ENCODE results near the gene TNFRSF1A.

TNFRSF1A gene

DNA sequence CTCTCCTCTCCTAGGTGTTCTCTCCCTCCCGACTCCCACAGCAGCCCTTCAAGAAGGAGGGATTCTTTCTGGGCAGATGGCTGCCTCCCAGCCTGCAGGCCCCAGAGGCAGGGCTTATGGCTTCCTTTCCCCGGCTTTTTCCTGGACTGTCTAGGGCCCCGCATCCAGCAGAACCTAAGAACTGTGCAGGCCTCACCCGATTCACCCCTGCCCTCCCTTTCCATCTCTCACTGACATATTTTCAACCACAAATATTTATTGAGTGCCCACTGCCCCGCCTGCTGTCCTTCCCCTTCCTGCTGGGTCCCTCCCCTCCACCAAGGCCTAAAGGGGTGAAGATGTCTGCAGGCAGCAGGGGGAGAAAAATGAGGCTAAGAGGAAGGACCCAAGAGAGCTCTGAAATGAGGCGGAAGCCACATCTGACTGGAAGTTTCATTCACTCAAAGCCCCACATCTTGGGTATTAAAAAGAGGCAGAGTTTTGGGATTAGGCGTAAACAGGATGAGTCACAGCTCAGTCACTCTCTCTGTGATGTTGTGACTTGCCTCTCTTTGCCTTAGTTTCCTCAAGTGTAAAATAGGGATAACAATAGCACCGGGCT lies 30.6 kb upstream of the TNFRSF1A start:
- Histone ChIP-seq H3K9me3 (replicated peaks in 1 of 11) (no peaks in the 10 kb centered on the region), H3K27me3 (peaks cover 0 to 24% (median 18%) of the 10 kb centered on the region in 11 experiments; a peak in 14 of 22 replicates), H3K4me1 (peaks cover 78 to 98% (median 84%) of the 10 kb centered on the region in 10 experiments), H3K9ac (peak overlapping the region in 10 of 11 experiments; percentile 24 to 69 (median 56); a peak in 18 of 22 replicates), H4K20me1 (no peaks in the 10 kb centered on the region), H3K27ac (peak overlapping the region; percentile 37 to 77 (median 61); a peak in 18 of 22 replicates), H3K4me3 (peak overlapping the region in 3 of 10 experiments; percentile 5 to 30 (median 11); a peak in 2 of 20 replicates), H3K36me3 (no peaks in the 10 kb centered on the region), H3K4me2 (peak overlapping the region; percentile 68 to 96 (median 84))
- TF ChIP-seq Cebpa-rat (IDR thresholded peaks at IDR 0.05) = no peak

- peak overlapping the region in 8 of 11 experiments; percentile 19 to 77 (median 60); a peak in 13 of 22 replicates for H3K27ac ChIP-seq
- TF ChIP-seq Cebpa-rat (IDR thresholded peaks at IDR 0.05) = no peak
- H3K4me3 ChIP-seq = no peak overlapping the region
- H3K27me3 ChIP-seq = peaks cover 0 to 10% (median 5%) of the 10 kb centered on the region in 11 experiments; a peak in 12 of 22 replicates
- H3K9me3 ChIP-seq (replicated peaks in 1 of 11) = no peaks in the 10 kb centered on the region
- H4K20me1 ChIP-seq = no peaks in the 10 kb centered on the region
- peak overlapping the region; percentile 73 to 96 (median 84) for H3K4me2 ChIP-seq
- H3K4me1 ChIP-seq = peaks cover 70 to 93% (median 77%) of the 10 kb centered on the region in 10 experiments
- H3K36me3 ChIP-seq = no peaks in the 10 kb centered on the region
- H3K9ac ChIP-seq = peak overlapping the region in 6 of 11 experiments; percentile 22 to 67 (median 34); a peak in 6 of 22 replicates
Observed at GRCh38 chr12:6370994-6371754, 29.3 kb upstream of the TNFRSF1A start.

- H3K4me3 ChIP-seq = no peak overlapping the region
- H3K9ac ChIP-seq = peak overlapping the region in 4 of 11 experiments; percentile 12 to 37 (median 29); a peak in 5 of 22 replicates
- H3K4me1 ChIP-seq = peaks cover 64 to 87% (median 71%) of the 10 kb centered on the region in 10 experiments
- peak overlapping the region; percentile 48 to 83 (median 71) for H3K4me2 ChIP-seq
- H3K9me3 ChIP-seq (replicated peaks in 1 of 11) = no peaks in the 10 kb centered on the region
- no peak for TF ChIP-seq Cebpa-rat (IDR thresholded peaks at IDR 0.05)
- H3K27me3 ChIP-seq = peaks cover 0 to 4% (median 0%) of the 10 kb centered on the region in 11 experiments; a peak in 5 of 22 replicates
- H3K36me3 ChIP-seq = no peaks in the 10 kb centered on the region
- peak overlapping the region in 8 of 11 experiments; percentile 1 to 57 (median 30); a peak in 11 of 22 replicates for H3K27ac ChIP-seq
- H4K20me1 ChIP-seq = no peaks in the 10 kb centered on the region
Observed at GRCh38 chr12:6370576-6370935, 28.7 kb upstream of the TNFRSF1A start.

- Histone ChIP-seq H3K4me3 (no peak overlapping the region), H3K27me3 (no peaks in the 10 kb centered on the region), H3K4me2 (peak overlapping the region; percentile 48 to 83 (median 71)), H3K9ac (peak overlapping the region in 3 of 11 experiments; percentile 12 to 37 (median 36); a peak in 3 of 22 replicates), H3K9me3 (replicated peaks in 1 of 11) (no peaks in the 10 kb centered on the region), H3K27ac (peak overlapping the region in 6 of 11 experiments; percentile 15 to 57 (median 39); a peak in 7 of 22 replicates), H3K36me3 (no peaks in the 10 kb centered on the region), H3K4me1 (peaks cover 61 to 82% (median 68%) of the 10 kb centered on the region in 10 experiments), H4K20me1 (no peaks in the 10 kb centered on the region)
- no peak for TF ChIP-seq Cebpa-rat (IDR thresholded peaks at IDR 0.05)
Observed at GRCh38 chr12:6369916-6370575, 28.2 kb upstream of the TNFRSF1A start.

DNA sequence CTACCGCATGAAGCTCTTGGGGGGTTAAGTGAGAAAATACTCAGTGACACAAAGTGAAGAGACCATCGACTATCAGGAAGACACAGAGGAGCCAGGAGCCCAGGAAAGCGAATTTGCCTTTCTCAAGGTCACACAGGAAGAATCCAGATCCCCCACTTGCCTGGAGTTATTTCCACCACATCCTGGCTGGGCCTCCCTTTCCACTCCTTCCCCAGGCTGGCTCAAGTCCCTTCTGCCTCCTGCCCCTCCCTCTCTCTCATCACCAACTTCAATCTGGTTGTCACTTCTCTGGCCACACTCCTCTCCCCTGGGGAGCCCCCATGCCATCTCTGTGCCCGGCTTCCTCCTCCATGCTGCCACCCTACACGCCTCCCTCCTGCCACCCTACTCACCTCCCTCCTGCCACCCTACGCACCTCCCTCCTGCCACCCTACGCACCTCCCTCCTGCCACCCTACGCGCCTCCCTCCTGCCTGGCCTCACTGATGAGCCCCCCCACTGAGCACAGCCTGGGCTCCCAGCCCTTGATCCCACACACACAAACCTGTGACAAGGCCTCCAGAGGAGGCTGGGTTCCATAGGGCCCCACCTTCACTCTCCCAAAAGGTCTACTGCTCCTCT lies 27.1 kb upstream of the TNFRSF1A start:
- peak overlapping the region in 10 of 11 experiments; percentile 41 to 73 (median 56); a peak in 18 of 22 replicates for H3K27ac ChIP-seq
- no peak overlapping the region for H3K4me3 ChIP-seq
- peaks cover 61 to 78% (median 68%) of the 10 kb centered on the region in 10 experiments for H3K4me1 ChIP-seq
- H3K4me2 ChIP-seq = peak overlapping the region; percentile 38 to 79 (median 68)
- H3K9me3 ChIP-seq (replicated peaks in 1 of 11) = no peaks in the 10 kb centered on the region
- TF ChIP-seq Cebpa-rat (IDR thresholded peaks at IDR 0.05) = no peak
- H3K36me3 ChIP-seq = no peaks in the 10 kb centered on the region
- H4K20me1 ChIP-seq = no peaks in the 10 kb centered on the region
- H3K27me3 ChIP-seq = peaks cover 0 to 2% (median 0%) of the 10 kb centered on the region in 11 experiments; a peak in 2 of 22 replicates
- peak overlapping the region in 3 of 11 experiments; percentile 4 to 33 (median 22); a peak in 3 of 22 replicates for H3K9ac ChIP-seq

DNA sequence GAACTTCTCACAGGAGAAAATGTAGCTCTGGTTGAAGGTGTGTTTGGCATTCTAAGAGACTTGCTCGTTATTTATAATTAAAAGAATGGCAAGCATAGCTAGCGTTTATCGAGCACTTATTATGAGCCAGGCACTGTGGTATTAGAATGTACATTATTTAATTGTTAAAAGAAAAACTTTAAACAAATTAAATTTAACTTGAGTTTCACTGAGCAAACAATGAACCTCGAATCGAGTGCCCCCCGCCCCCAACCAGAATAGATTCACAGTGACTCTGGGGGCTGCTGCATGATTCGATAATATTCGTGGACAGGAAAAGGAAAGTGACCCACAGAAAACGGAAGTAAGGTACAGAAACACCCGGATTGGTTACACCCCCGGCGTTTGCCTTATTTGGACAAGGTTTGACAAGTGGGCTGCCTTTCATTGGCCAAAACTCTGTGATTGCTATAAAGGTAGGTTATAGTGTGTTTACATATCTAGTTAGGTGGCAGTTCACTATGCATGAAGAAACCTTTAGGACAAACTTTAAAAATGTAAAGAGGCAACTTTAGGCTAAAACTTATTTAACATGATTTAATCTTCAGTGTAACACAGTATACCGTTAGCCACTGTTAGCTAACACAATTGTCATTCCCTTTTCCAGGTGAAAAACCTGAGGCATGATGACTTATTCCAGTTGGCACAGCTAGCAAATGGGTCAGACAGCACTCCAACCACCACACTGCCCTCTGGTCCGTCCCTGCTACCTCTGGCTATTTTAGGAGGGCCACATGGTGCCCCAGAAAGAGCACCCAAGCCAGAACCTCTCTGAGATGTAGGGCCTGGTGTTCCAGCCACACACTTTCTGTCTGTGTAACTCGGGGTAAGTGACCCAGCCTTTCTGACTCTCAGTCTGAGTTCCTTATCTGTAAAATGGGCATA lies 26.4 kb upstream of the TNFRSF1A start:
- Histone ChIP-seq H3K9ac (peak overlapping the region in 6 of 11 experiments; percentile 31 to 50 (median 38); a peak in 7 of 22 replicates), H3K4me2 (peak overlapping the region; percentile 38 to 79 (median 68)), H3K4me1 (peaks cover 65 to 78% (median 70%) of the 10 kb centered on the region in 10 experiments), H3K27me3 (peaks cover 0 to 9% (median 7%) of the 10 kb centered on the region in 11 experiments; a peak in 9 of 22 replicates), H4K20me1 (no peaks in the 10 kb centered on the region), H3K4me3 (no peak overlapping the region), H3K36me3 (no peaks in the 10 kb centered on the region), H3K27ac (peak overlapping the region in 10 of 11 experiments; percentile 41 to 73 (median 56); a peak in 19 of 22 replicates), H3K9me3 (replicated peaks in 1 of 11) (no peaks in the 10 kb centered on the region)
- TF ChIP-seq Cebpa-rat (IDR thresholded peaks at IDR 0.05) = no peak

GRCh38 chr12:6367065-6367968 lies 25.4 kb upstream of the TNFRSF1A start:
- Histone ChIP-seq H3K36me3 (no peaks in the 10 kb centered on the region), H3K4me3 (no peak overlapping the region), H3K9me3 (replicated peaks in 1 of 11) (no peaks in the 10 kb centered on the region), H3K9ac (peak overlapping the region in 5 of 11 experiments; percentile 14 to 50 (median 39); a peak in 6 of 22 replicates), H3K4me2 (peak overlapping the region; percentile 38 to 79 (median 68)), H3K27ac (peak overlapping the region in 9 of 11 experiments; percentile 41 to 73 (median 50); a peak in 16 of 22 replicates), H3K27me3 (peaks cover 0 to 9% (median 7%) of the 10 kb centered on the region in 11 experiments; a peak in 9 of 22 replicates), H3K4me1 (peaks cover 58 to 77% (median 67%) of the 10 kb centered on the region in 10 experiments), H4K20me1 (no peaks in the 10 kb centered on the region)
- no peak for TF ChIP-seq Cebpa-rat (IDR thresholded peaks at IDR 0.05)

All from BLaER1 treated with 17β-estradiol and CSF1 and Interleukin-3, amounts not matched to agents 10 nM and 100 nM (cell line).